ENCODE data around the gene ZFP36L2.
"Not testable (repeated sequence)": the region's sequence is repeated elsewhere in the genome, so short reads cannot be mapped to it uniquely, and the experiment has no call there.

ZFP36L2 gene

GRCh38 chr2:43206602-43207001 lies 19.8 kb downstream of the ZFP36L2 start:
- DNase-seq = no peak

DNA sequence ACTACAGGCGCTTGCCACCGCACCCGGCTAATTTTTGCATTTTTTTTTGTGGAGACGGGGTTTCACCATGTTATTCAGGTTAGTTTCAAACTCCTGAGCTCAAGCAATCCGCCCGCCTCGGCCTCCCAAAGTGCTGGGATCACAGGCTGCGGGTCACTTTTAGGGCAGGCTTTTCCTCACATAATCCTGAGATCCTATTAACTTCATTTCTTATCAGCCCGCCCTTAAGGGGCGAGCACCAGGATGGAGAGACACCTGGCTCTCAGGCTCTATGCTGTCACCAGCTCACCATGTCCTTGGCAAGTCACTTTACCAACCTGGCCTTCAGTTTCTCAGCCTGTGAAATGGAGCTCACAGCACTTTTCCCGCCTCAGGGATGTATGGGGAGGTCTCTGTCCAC lies 23.0 kb downstream of the ZFP36L2 start:
- no peak for DNase-seq

DNA sequence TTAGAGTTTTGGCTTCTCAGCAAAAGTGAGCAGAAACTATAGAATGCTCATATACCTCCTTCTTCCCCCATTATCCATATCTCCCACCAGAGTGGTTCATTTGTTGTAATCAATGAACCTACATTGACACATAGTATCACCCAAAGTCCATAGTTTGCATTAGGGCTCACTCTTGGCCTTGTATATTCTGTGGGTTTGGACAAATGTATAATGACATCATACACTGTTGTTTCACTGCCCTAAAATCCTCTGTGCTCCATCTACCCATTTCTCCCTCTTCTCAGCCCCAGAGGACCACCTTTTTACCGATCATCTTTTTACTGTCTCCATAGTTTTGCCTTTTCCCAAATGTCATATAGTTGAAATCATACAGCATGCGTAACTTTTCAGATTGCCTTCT lies 24.1 kb downstream of the ZFP36L2 start:
- no peak for DNase-seq

- no peak for DNase-seq
These were observed 24.9 kb downstream of the ZFP36L2 start for GRCh38 chr2:43201497-43201896.

GRCh38 chr2:43201016-43201415 lies 25.4 kb downstream of the ZFP36L2 start:
- DNase-seq = no peak

DNA sequence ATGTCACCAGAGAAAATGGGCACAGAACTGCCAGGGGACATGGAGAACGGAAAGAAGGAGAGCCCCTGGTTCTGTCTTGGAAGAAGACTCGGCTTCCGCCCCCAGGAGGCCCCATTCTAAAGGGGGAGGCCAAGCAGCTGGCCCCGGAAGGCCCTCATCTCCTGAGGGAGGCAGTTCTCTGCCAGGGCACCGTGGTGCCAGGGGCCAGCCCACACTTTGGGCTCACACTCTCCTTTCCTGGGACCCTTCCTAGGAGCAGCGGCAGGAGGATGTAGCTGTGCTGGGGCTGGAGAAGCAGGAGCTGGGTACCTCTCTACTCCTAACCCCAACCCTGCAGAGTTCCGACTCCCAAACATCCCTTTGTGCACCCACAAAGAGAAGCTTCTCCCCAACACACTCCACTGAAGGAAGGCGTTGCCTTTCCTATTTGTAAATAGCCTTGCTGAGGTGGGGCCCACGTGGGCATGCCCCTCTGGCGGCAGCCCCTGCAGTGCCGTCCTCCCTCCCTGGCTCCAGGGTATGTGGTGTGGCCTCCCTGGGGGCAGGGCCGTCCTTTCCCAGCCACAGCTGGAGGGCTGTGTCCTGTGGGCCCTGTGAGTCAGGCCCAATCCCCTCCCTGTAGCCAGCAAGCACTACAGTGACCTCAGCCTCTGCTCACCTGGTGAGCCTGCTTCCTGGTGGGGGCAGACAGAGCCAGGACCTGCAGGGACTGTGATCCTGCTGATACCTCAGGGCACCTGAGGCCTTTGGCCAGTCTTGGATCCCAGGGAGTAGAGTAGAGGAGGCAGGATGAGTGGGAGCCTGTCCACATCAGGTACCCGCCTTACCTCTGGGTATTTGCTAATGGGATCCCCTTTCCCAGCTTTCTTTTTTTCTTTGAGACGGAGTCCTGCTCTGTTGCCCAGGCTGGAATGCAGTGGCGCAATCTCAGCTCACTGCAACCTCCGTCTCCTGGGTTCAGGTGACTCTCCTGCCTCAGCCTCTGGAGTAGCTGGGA lies 26.6 kb downstream of the ZFP36L2 start:
- no peak for DNase-seq

DNA sequence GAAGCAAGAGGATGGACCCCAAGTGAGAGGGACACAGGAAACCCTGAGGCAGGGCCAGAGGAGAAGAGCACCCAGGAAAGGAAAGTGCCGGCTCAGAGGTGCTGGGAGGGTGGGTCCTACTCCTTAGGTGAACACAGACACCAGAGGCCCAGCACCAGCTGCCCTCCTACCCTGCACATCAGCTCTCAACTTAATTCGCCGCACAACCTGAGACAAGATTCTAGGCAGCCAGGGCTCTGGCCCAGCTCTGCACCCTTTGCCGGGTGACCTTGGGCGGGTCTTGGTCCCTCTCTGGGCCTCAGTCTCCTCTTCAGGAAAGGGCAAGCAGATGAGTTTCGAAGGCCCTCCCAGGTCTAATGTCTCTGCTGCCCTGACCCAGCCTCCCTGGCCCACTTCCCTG lies 28.1 kb downstream of the ZFP36L2 start:
- DNase-seq = no peak

GRCh38 chr2:43197588-43197896 lies 28.9 kb downstream of the ZFP36L2 start:
- DNase-seq = no peak

DNA sequence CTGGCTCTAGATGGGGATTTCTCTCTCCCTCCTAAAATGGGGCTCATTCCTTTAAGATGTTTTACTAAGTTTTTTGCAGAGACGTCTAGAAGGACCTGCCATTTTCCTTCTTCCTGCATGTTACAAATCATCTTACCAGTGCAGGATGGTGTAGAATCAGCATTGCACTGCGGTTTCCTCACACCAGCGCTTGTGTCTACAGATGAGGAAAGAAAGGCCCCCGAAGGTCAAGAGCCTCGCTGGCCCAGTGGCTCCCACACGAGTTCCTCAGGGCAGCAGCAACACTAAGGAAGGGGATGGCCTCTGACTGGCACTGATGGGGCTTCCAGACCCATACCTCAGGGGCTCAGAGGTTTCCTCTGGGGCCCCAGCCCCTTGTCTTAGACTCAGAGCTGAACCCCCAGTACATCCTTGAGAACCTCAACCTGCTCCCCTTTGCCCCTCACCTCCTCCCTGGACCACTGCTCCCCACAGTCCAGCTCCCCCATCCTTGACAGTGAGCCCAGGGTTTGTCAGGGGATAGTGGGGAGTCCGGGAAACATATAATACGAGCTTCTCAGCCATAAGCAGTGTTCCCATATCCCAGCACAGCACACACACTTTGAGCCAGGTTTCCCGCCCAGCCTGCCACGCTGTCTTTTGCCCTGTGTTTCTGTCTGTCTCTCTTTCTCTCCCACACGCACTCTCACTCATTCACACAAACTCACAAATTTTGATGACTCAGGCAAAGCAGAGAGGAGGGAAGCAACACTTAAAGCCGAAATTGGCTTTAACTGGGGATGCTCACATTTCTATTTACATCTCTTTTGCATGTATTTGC lies 29.4 kb downstream of the ZFP36L2 start:
- DNase-seq = no peak

GRCh38 chr2:43194121-43194869 lies 32.1 kb downstream of the ZFP36L2 start:
- DNase-seq = no peak

GRCh38 chr2:43193652-43194120 lies 32.7 kb downstream of the ZFP36L2 start:
- DNase-seq = no peak

DNA sequence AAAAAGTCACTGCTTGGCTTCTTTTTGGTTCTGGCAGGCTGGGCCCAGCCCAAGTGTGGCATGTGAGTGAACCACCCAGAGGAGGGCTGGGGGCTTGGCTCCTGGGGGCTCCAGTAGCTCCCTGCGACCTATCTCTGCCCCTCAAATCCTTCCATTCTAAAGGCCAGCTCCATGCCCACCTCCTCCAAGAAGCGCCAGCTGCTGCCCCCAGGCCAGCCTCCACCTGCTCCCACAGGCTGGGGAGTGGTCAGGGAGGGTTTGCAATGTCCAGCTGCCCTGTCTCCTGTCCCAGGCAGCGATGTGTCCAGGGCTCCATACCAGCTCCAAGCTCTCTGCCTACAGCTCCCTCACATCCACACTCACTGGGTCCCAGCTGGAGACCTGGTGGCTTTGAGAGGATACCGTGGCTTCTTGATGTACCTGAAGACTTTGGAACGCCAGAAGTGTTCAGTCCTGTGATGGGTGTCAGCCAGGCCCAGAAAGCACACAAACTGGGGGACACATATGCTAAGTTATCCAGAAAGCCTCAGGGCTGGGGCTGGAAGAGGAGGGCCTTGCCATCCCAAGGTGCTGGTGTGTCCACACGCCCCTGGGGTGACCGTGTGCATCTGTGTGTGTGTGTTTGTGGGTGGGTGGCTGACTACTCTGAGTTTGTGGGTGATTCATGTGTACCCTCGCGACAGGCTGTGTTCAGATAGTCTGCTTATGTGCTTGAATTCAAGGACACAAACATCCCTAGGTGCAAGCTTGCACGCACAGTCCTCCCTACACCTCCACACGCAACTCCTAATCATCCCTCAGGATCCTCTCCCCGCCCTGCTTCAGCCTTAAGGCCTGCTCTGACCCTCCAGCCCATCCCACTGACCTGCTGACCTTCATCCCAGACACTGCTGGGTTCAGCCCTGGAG lies 33.4 kb downstream of the ZFP36L2 start:
- no peak for DNase-seq

- no peak for DNase-seq
These were observed 34.4 kb downstream of the ZFP36L2 start for GRCh38 chr2:43191947-43192516.

- DNase-seq = no peak
These were observed 35.9 kb downstream of the ZFP36L2 start for GRCh38 chr2:43190311-43191052.

GRCh38 chr2:43189861-43190260 lies 36.5 kb downstream of the ZFP36L2 start:
- not testable (repeated sequence) for DNase-seq

GRCh38 chr2:43188561-43189386 lies 37.6 kb downstream of the ZFP36L2 start:
- DNase-seq = no peak

- no peak for DNase-seq
These were observed 39.6 kb downstream of the ZFP36L2 start for GRCh38 chr2:43186679-43187374.

- DNase-seq = no peak
These were observed 40.1 kb downstream of the ZFP36L2 start for GRCh38 chr2:43186321-43186678.

DNA sequence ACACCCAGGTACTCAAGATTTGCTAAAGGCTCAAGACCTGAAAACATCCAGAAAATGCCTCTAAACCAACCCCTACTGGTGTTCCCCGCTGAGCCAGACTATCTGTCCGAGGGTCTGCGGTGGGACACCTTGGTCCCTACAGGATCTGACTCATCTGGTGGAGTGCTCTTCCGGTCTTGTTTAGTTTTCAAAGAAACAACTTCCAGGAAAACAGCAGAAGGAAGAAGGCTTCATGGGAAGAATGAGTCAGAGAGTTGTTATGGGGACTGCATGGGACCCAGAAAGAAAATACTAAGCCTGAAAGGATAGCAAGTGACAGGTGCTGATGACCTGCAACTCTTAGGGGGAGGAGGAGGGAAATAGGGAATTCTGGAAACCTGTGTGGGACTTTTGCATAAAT lies 41.3 kb downstream of the ZFP36L2 start:
- no peak for DNase-seq

Measured in activated naive CD4-positive, alpha-beta T cell (primary cell).